SK-N-SH treated with all-trans-retinoic acid at 6 μM for 48 hours (cell line): ENCODE measurements around the gene KIRREL2.

Experiments used
- ATAC-seq: fragments of 200-7000 bp; cut with Tn5 transposase; 3 replicates; pipeline ENCODE4 v1.9.1; 2020; ENCODE audit warnings: mild to moderate bottlenecking, moderate library complexity
- ARNTL ChIP-seq: fragments of 450-650 bp; formaldehyde crosslinking; IDR thresholded peaks from 2 replicates; pipeline ENCODE4 v1.5.0; 2020; ENCODE audit warnings: low read depth, mild to moderate bottlenecking, moderate library complexity, borderline replicate concordance
- BACH2 ChIP-seq: fragments of 250-450 bp; sonication (Bioruptor Pico); IDR thresholded peaks from 2 replicates; pipeline ENCODE4 v1.9.0; 2021; ENCODE audit warnings: mild to moderate bottlenecking, borderline replicate concordance
- CREB5 ChIP-seq: fragments of 250-450 bp; sonication (Bioruptor Pico); IDR thresholded peaks from 2 replicates; pipeline ENCODE4 v1.5.1; 2020; ENCODE audit warnings: low read depth, mild to moderate bottlenecking, moderate library complexity
- CSDC2 ChIP-seq: fragments of 250-450 bp; sonication (Bioruptor Pico); IDR thresholded peaks from 2 replicates; pipeline ENCODE4 v1.5.0; 2020; ENCODE audit warnings: mild to moderate bottlenecking, moderate library complexity
- GLIS3 ChIP-seq: fragments of 250-450 bp; sonication (Bioruptor Pico); IDR thresholded peaks from 2 replicates; pipeline ENCODE4 v1.5.0; 2020; ENCODE audit warnings: mild to moderate bottlenecking, moderate library complexity
- ISL1 ChIP-seq: fragments of 250-450 bp; sonication (Bioruptor Pico); IDR thresholded peaks from 2 replicates; pipeline ENCODE4 v2.1.2; 2022; ENCODE audit warnings: mild to moderate bottlenecking, moderate library complexity
- OSR1 ChIP-seq: fragments of 250-450 bp; sonication (Bioruptor Pico); IDR thresholded peaks from 2 replicates; pipeline ENCODE4 v1.8.0; 2022; ENCODE audit warnings: moderate library complexity, mild to moderate bottlenecking, inconsistent platforms
- PATZ1 ChIP-seq: fragments of 250-450 bp; sonication (Bioruptor Pico); IDR thresholded peaks from 2 replicates; pipeline ENCODE4 v1.8.0; 2020; ENCODE audit warnings: mild to moderate bottlenecking, moderate library complexity, borderline replicate concordance
- PPARA ChIP-seq: fragments of 250-450 bp; sonication (Bioruptor Pico); IDR thresholded peaks from 2 replicates; pipeline ENCODE4 v1.5.0; 2020; ENCODE audit warnings: mild to moderate bottlenecking, borderline replicate concordance
- RARB ChIP-seq: fragments of 250-450 bp; sonication (Bioruptor Pico); IDR thresholded peaks from 2 replicates; pipeline ENCODE4 v1.8.0; 2021; ENCODE audit warnings: mild to moderate bottlenecking, moderate library complexity
- SNAI2 ChIP-seq: fragments of 250-450 bp; sonication (Bioruptor Pico); IDR thresholded peaks from 2 replicates; pipeline ENCODE4 v1.5.0; 2020; ENCODE audit warnings: mild to moderate bottlenecking, moderate library complexity
- TCF4 ChIP-seq: fragments of 250-450 bp; sonication (Bioruptor Pico); IDR thresholded peaks from 2 replicates; pipeline ENCODE4 v1.8.0; 2021; ENCODE audit warnings: mild to moderate bottlenecking, moderate library complexity, borderline replicate concordance
- TOX ChIP-seq: fragments of 250-450 bp; sonication (Bioruptor Pico); IDR thresholded peaks from 2 replicates; pipeline ENCODE4 v1.8.0; 2021; ENCODE audit warnings: mild to moderate bottlenecking, moderate library complexity, borderline replicate concordance
- TSHZ2 ChIP-seq: fragments of 250-450 bp; sonication (Bioruptor Pico); IDR thresholded peaks from 2 replicates; pipeline ENCODE4 v1.5.0; 2020; ENCODE audit warnings: mild to moderate bottlenecking, moderate library complexity
- ZC3H10 ChIP-seq: fragments of 250-450 bp; sonication (Bioruptor Pico); IDR thresholded peaks from 2 replicates; pipeline ENCODE4 v1.5.1; 2021; ENCODE audit warnings: mild to moderate bottlenecking, moderate library complexity
- ZFP3 ChIP-seq: fragments of 250-450 bp; sonication (Bioruptor Pico); IDR thresholded peaks from 2 replicates; pipeline ENCODE4 v1.5.0; 2020; ENCODE audit warnings: mild to moderate bottlenecking, moderate library complexity
- ZNF70 ChIP-seq: fragments of 450-650 bp; formaldehyde crosslinking; IDR thresholded peaks from 2 replicates; pipeline ENCODE4 v1.5.0; 2020; ENCODE audit warnings: mild to moderate bottlenecking, moderate library complexity
- ZNF8 ChIP-seq: fragments of 450-650 bp; formaldehyde crosslinking; IDR thresholded peaks from 2 replicates; pipeline ENCODE4 v1.5.0; 2020; ENCODE audit warnings: mild to moderate bottlenecking, moderate library complexity
- TF ChIP-seq, protein P1 (sequence below): fragments of 250-450 bp; sonication (Bioruptor Pico); IDR thresholded peaks from 2 replicates; pipeline ENCODE4 v1.5.1; 2021; ENCODE audit warnings: mild to moderate bottlenecking, moderate library complexity
- TF ChIP-seq, protein P2 (sequence below): fragments of 250-450 bp; sonication (Bioruptor Pico); IDR thresholded peaks from 2 replicates; pipeline ENCODE4 v1.8.0; 2021; ENCODE audit warnings: low read depth, mild to moderate bottlenecking, moderate library complexity, borderline replicate concordance

Gene KIRREL2

GRCh38 chr19:35862528-35862927 is 5.8 kb downstream of the KIRREL2 start:
- TF ChIP-seq CREB5 (CRISPR knock-in tag), result no peak
- no peak for TF ChIP-seq TSHZ2 (CRISPR knock-in tag)
- TF ChIP-seq OSR1, result no peak
- TF ChIP-seq, protein P1, sequence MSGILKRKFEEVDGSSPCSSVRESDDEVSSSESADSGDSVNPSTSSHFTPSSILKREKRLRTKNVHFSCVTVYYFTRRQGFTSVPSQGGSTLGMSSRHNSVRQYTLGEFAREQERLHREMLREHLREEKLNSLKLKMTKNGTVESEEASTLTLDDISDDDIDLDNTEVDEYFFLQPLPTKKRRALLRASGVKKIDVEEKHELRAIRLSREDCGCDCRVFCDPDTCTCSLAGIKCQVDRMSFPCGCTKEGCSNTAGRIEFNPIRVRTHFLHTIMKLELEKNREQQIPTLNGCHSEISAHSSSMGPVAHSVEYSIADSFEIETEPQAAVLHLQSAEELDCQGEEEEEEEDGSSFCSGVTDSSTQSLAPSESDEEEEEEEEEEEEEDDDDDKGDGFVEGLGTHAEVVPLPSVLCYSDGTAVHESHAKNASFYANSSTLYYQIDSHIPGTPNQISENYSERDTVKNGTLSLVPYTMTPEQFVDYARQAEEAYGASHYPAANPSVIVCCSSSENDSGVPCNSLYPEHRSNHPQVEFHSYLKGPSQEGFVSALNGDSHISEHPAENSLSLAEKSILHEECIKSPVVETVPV (CRISPR knock-in tag), result no peak
- no peak for TF ChIP-seq RARB
- TF ChIP-seq TCF4 (CRISPR knock-in tag), result no peak
- TF ChIP-seq ISL1 (CRISPR knock-in tag), result no peak
- no peak for TF ChIP-seq TOX (CRISPR knock-in tag)
- TF ChIP-seq ZNF8 (CRISPR knock-in tag), result no peak
- no peak for TF ChIP-seq BACH2
- no peak for TF ChIP-seq SNAI2
- no peak for TF ChIP-seq ARNTL (CRISPR knock-in tag)
- no peak for TF ChIP-seq PPARA
- TF ChIP-seq GLIS3 (CRISPR knock-in tag), result no peak
- no peak for TF ChIP-seq ZFP3 (CRISPR knock-in tag)
- no peak for TF ChIP-seq ZC3H10 (CRISPR knock-in tag)
- TF ChIP-seq, protein P2, sequence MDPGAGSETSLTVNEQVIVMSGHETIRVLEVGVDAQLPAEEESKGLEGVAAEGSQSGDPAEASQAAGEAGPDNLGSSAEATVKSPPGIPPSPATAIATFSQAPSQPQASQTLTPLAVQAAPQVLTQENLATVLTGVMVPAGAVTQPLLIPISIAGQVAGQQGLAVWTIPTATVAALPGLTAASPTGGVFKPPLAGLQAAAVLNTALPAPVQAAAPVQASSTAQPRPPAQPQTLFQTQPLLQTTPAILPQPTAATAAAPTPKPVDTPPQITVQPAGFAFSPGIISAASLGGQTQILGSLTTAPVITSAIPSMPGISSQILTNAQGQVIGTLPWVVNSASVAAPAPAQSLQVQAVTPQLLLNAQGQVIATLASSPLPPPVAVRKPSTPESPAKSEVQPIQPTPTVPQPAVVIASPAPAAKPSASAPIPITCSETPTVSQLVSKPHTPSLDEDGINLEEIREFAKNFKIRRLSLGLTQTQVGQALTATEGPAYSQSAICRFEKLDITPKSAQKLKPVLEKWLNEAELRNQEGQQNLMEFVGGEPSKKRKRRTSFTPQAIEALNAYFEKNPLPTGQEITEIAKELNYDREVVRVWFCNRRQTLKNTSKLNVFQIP (CRISPR knock-in tag), result no peak
- no peak for TF ChIP-seq PATZ1
- no peak for TF ChIP-seq ZNF70 (CRISPR knock-in tag)
- ATAC-seq, result no peak; the same call in 2 of the 3 replicates

DNA sequence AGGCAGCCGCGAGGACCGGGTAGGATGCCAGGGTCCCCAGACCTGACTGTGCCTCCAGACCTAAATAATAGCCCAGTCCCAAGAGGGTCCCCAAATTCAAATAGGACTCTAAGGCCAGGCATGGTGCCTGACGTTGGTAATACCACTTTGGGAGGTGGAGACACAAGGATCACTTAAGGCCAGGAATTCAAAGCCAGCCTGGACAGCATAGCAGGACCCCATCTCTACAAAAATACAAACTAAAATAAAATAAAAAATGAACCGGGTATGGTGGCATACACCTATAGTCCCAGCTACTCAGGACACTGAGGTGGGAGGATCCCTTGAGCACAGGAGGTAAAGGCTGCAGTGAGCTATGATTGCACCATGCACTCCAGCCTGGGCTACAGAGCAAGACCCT is 6.3 kb downstream of the KIRREL2 start:
- TF ChIP-seq TCF4 (CRISPR knock-in tag) (no peak), ZNF8 (CRISPR knock-in tag) (no peak), ZNF70 (CRISPR knock-in tag) (no peak), ISL1 (CRISPR knock-in tag) (no peak), CSDC2 (no peak), TSHZ2 (CRISPR knock-in tag) (no peak), PPARA (no peak), OSR1 (no peak), RARB (no peak), ZFP3 (CRISPR knock-in tag) (no peak), ZC3H10 (CRISPR knock-in tag) (no peak)
- TF ChIP-seq, protein P2 (CRISPR knock-in tag), result no peak
- TF ChIP-seq, protein P1 (CRISPR knock-in tag), result no peak
- no peak for ATAC-seq
